Loucy (cell line): ENCODE data around the gene RPL31.

Experiments used
- H2AFZ ChIP-seq: fragments of 200-600 bp; sonication (generic); 2 replicates; pipeline ENCODE4 v1.6.0; 2016; ENCODE audit warnings: antibody characterized with exemption, mild to moderate bottlenecking, low read length, moderate library complexity
- H3F3A ChIP-seq: fragments of 200-600 bp; 2 replicates; pipeline ENCODE4 v1.6.0; 2016; ENCODE audit warnings: antibody characterized with exemption, low read depth, mild to moderate bottlenecking
- H3K27me3 ChIP-seq: fragments of 200-600 bp; sonication (generic); 2 replicates; pipeline ENCODE4 v1.6.1; 2014; ENCODE audit warnings: low read length, mild to moderate bottlenecking; ENCODE audit not compliant: insufficient read depth, poor library complexity, severe bottlenecking
- H3K36me3 ChIP-seq: fragments of 200-600 bp; sonication (generic); 2 replicates; pipeline ENCODE4 v1.6.1; 2016; ENCODE audit warnings: low read length; ENCODE audit not compliant: insufficient read depth
- H3K4me1 ChIP-seq: fragments of 200-600 bp; sonication (generic); 2 replicates; pipeline ENCODE4 v1.5.1; 2014; ENCODE audit warnings: low read length, mild to moderate bottlenecking; ENCODE audit not compliant: insufficient read depth, poor library complexity, severe bottlenecking
- H3K4me2 ChIP-seq: fragments of 200-600 bp; sonication (generic); 2 replicates; pipeline ENCODE4 v1.6.0; 2014; ENCODE audit warnings: antibody characterized with exemption, low read length, low read depth, mild to moderate bottlenecking; ENCODE audit not compliant: poor library complexity, severe bottlenecking
- H3K4me3 ChIP-seq: fragments of 200-600 bp; sonication (generic); 2 replicates; pipeline ENCODE4 v1.5.1; 2014; ENCODE audit warnings: low read length, mild to moderate bottlenecking, mixed read lengths; ENCODE audit not compliant: poor library complexity, severe bottlenecking
- H3K79me2 ChIP-seq: fragments of 200-600 bp; sonication (generic); 2 replicates; pipeline ENCODE4 v1.6.1; 2014; ENCODE audit warnings: low read length; ENCODE audit not compliant: insufficient read depth
- H3K9ac ChIP-seq: fragments of 200-600 bp; sonication (generic); 2 replicates; pipeline ENCODE4 v1.6.0; 2014; ENCODE audit warnings: mild to moderate bottlenecking, low read depth, low read length, moderate library complexity; ENCODE audit not compliant: poor library complexity, severe bottlenecking
- H3K9me2 ChIP-seq: fragments of 200-600 bp; sonication (generic); replicated peaks from 2 replicates; pipeline ENCODE4 v1.6.1; 2016; ENCODE audit warnings: low read depth, low read length, mixed read lengths
- H3K9me3 ChIP-seq: fragments of 200-600 bp; sonication (generic); 2 replicates; pipeline ENCODE4 v1.6.1; 2014; ENCODE audit warnings: mild to moderate bottlenecking, antibody characterized with exemption, low read length, low read depth; ENCODE audit not compliant: insufficient read depth
- H4K20me1 ChIP-seq: fragments of 200-600 bp; sonication (generic); 2 replicates; pipeline ENCODE4 v1.6.0; 2014; ENCODE audit warnings: antibody characterized with exemption, low read length, mild to moderate bottlenecking; ENCODE audit not compliant: insufficient read depth, poor library complexity, severe bottlenecking
- CTCF ChIP-seq: fragments of 200-600 bp; sonication (generic); conservative IDR thresholded peaks from 2 replicates; pipeline ENCODE4 v1.5.1; 2014; ENCODE audit warnings: mild to moderate bottlenecking, antibody characterized with exemption, low read length
- EZH2phosphoT487 ChIP-seq: fragments of 200-600 bp; IDR thresholded peaks from 2 replicates; pipeline ENCODE4 v1.6.1; 2018; ENCODE audit warnings: antibody characterized with exemption, mild to moderate bottlenecking, moderate library complexity, borderline replicate concordance

The RPL31 gene

GRCh38 chr2:100982431-100982861 lies 19.6 kb upstream of the RPL31 start:
- Histone ChIP-seq H3K4me2 (no peak overlapping the region), H3K9me3 (no peaks in the 10 kb centered on the region), H3F3A (no peaks in the 10 kb centered on the region), H3K79me2 (no peaks in the 10 kb centered on the region), H3K9ac (no peak overlapping the region), H2AFZ (no peak overlapping the region), H3K27me3 (no peaks in the 10 kb centered on the region), H3K4me1 (no peaks in the 10 kb centered on the region), H3K36me3 (no peaks in the 10 kb centered on the region), H3K9me2 (no peaks in the 10 kb centered on the region), H3K4me3 (no peak overlapping the region), H4K20me1 (no peaks in the 10 kb centered on the region)
- TF ChIP-seq CTCF (no peak), EZH2phosphoT487 (no peak)

GRCh38 chr2:100983201-100983600 lies 18.9 kb upstream of the RPL31 start:
- Histone ChIP-seq H3K9me2 (no peaks in the 10 kb centered on the region), H4K20me1 (no peaks in the 10 kb centered on the region), H3K9ac (no peak overlapping the region), H2AFZ (no peak overlapping the region), H3K27me3 (no peaks in the 10 kb centered on the region), H3K4me2 (no peak overlapping the region), H3K9me3 (no peaks in the 10 kb centered on the region), H3K4me3 (no peak overlapping the region), H3K36me3 (no peaks in the 10 kb centered on the region), H3K79me2 (no peaks in the 10 kb centered on the region), H3K4me1 (no peaks in the 10 kb centered on the region), H3F3A (no peaks in the 10 kb centered on the region)
- TF ChIP-seq CTCF: no peak
- TF ChIP-seq EZH2phosphoT487: no peak

- Histone ChIP-seq H3K9me2 (no peaks in the 10 kb centered on the region), H2AFZ (no peak overlapping the region), H3K36me3 (no peaks in the 10 kb centered on the region), H3F3A (no peaks in the 10 kb centered on the region), H3K9ac (no peak overlapping the region), H3K79me2 (no peaks in the 10 kb centered on the region), H3K4me1 (no peaks in the 10 kb centered on the region), H3K27me3 (no peaks in the 10 kb centered on the region), H3K4me2 (no peak overlapping the region), H3K4me3 (no peak overlapping the region), H4K20me1 (no peaks in the 10 kb centered on the region), H3K9me3 (no peaks in the 10 kb centered on the region)
- TF ChIP-seq CTCF: no peak
- TF ChIP-seq EZH2phosphoT487: no peak
Observed at GRCh38 chr2:100983684-100984310, 18.3 kb upstream of the RPL31 start.
